ENCODE measurements around the gene TFPI2.

TFPI2 gene

GRCh38 chr7:93843260-93843659 is 47.3 kb downstream of the TFPI2 start:
- Histone ChIP-seq H3K27me3 (ENCODE audit: control insufficient read depth, insufficient read depth, low read length) (no peaks in the 10 kb centered on the region), H3K9ac (ENCODE audit: low read length) (no peak overlapping the region), H3K4me1 (ENCODE audit: control insufficient read depth, low read depth, low read length) (peaks cover 3% of the 10 kb centered on the region), H3K9me3 (ENCODE audit: control insufficient read depth, low read depth, low read length) (no peaks in the 10 kb centered on the region), H3K27ac (ENCODE audit: low read length) (no peak overlapping the region), H3K4me3 (ENCODE audit: low read length) (no peak overlapping the region), H3K36me3 (ENCODE audit: control insufficient read depth, low read depth, low read length) (no peaks in the 10 kb centered on the region)

- no peaks in the 10 kb centered on the region for H3K9me3 ChIP-seq (ENCODE audit: control insufficient read depth, low read depth, low read length)
- H3K27ac ChIP-seq (ENCODE audit: low read length) = no peak overlapping the region
- H3K27me3 ChIP-seq (ENCODE audit: control insufficient read depth, insufficient read depth, low read length) = no peaks in the 10 kb centered on the region
- H3K4me3 ChIP-seq (ENCODE audit: low read length) = no peak overlapping the region
- H3K36me3 ChIP-seq (ENCODE audit: control insufficient read depth, low read depth, low read length) = no peaks in the 10 kb centered on the region
- H3K4me1 ChIP-seq (ENCODE audit: control insufficient read depth, low read depth, low read length) = peaks cover 13% of the 10 kb centered on the region
- no peak overlapping the region for H3K9ac ChIP-seq (ENCODE audit: low read length)
Measured at GRCh38 chr7:93838966-93839365, 51.6 kb downstream of the TFPI2 start.

GRCh38 chr7:93837245-93837644 is 53.3 kb downstream of the TFPI2 start:
- H3K4me3 ChIP-seq (ENCODE audit: low read length) = no peak overlapping the region
- H3K9ac ChIP-seq (ENCODE audit: low read length) = no peak overlapping the region
- peaks cover 10% of the 10 kb centered on the region for H3K4me1 ChIP-seq (ENCODE audit: control insufficient read depth, low read depth, low read length)
- no peaks in the 10 kb centered on the region for H3K36me3 ChIP-seq (ENCODE audit: control insufficient read depth, low read depth, low read length)
- H3K27ac ChIP-seq (ENCODE audit: low read length) = no peak overlapping the region
- H3K27me3 ChIP-seq (ENCODE audit: control insufficient read depth, insufficient read depth, low read length) = no peaks in the 10 kb centered on the region
- H3K9me3 ChIP-seq (ENCODE audit: control insufficient read depth, low read depth, low read length) = no peaks in the 10 kb centered on the region

- H3K27ac ChIP-seq (ENCODE audit: low read length) = no peak overlapping the region
- H3K9me3 ChIP-seq (ENCODE audit: control insufficient read depth, low read depth, low read length) = no peaks in the 10 kb centered on the region
- no peaks in the 10 kb centered on the region for H3K27me3 ChIP-seq (ENCODE audit: control insufficient read depth, insufficient read depth, low read length)
- H3K4me3 ChIP-seq (ENCODE audit: low read length) = no peak overlapping the region
- H3K4me1 ChIP-seq (ENCODE audit: control insufficient read depth, low read depth, low read length) = peaks cover 10% of the 10 kb centered on the region
- H3K9ac ChIP-seq (ENCODE audit: low read length) = no peak overlapping the region
- no peaks in the 10 kb centered on the region for H3K36me3 ChIP-seq (ENCODE audit: control insufficient read depth, low read depth, low read length)
Measured at GRCh38 chr7:93836116-93836515, 54.4 kb downstream of the TFPI2 start.

GRCh38 chr7:93835702-93836101 is 54.9 kb downstream of the TFPI2 start:
- H3K27me3 ChIP-seq (ENCODE audit: control insufficient read depth, insufficient read depth, low read length) = no peaks in the 10 kb centered on the region
- no peak overlapping the region for H3K9ac ChIP-seq (ENCODE audit: low read length)
- no peak overlapping the region for H3K4me3 ChIP-seq (ENCODE audit: low read length)
- no peak overlapping the region for H3K27ac ChIP-seq (ENCODE audit: low read length)
- H3K9me3 ChIP-seq (ENCODE audit: control insufficient read depth, low read depth, low read length) = no peaks in the 10 kb centered on the region
- H3K36me3 ChIP-seq (ENCODE audit: control insufficient read depth, low read depth, low read length) = no peaks in the 10 kb centered on the region
- H3K4me1 ChIP-seq (ENCODE audit: control insufficient read depth, low read depth, low read length) = peaks cover 10% of the 10 kb centered on the region

Measured in iPS-18a (cell line).